Sigmoid colon (tissue), 4 donors: ENCODE data around the gene ZNF521.

Experiments used
- EP300 ChIP-seq, 4 donors: sonication (generic); formaldehyde crosslinking; IDR thresholded peaks; one replicate each; pipeline ENCODE4 v1.6.1; 2017; ENCODE audit warnings: antibody characterized with exemption in 4 of 4
- POLR2A ChIP-seq, 2 donors: fragments of 450-650 bp; IDR thresholded peaks; one replicate each; pipeline ENCODE4 v1.6.1; 2016; ENCODE audit warnings: antibody characterized with exemption in 2 of 2, mild to moderate bottlenecking in 2 of 2, moderate library complexity in 2 of 2
- POLR2AphosphoS5 ChIP-seq, 4 donors: sonication (generic); formaldehyde crosslinking; IDR thresholded peaks; one replicate each; pipeline ENCODE4 v1.6.1; 2017; ENCODE audit warnings: antibody characterized with exemption in 4 of 4
- TF ChIP-seq, protein P1 (sequence below), 4 experiments: fragments of 450-650 bp in 3 of 4; fragments of 200-600 bp in 1 of 4; IDR thresholded peaks; one replicate each; pipeline ENCODE4 v1.5.1; 2016 to 2019; ENCODE audit warnings: antibody characterized with exemption in 4 of 4, mild to moderate bottlenecking in 3 of 4, moderate library complexity in 2 of 4

DNA sequence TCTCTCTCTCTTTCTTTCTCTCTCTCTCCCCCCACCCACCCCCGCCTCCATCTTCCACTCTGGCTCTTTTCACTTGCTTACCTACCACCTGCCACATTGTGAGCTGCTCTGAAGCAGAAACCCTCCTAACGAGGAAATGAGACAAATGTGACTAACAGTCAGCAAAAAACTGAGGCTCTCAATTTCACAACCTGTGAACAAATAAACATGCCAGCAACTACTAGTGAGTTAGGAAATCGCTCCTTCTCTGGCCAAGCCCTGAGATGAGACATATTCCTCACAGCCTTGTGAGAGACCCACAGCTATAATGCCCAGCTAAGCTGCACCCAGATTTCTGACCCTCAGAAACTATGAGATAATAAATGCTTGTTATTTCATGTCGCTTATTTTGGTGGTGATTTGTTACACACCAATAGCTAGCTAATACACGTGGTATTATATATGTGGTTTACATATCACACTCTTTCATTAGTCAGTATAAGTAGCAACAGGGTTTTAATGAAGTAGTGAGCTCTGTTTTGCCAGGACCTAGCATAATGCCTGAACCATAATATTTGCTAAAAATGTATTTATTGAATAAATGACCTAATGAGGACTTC, 8.4 kb upstream of the ZNF521 start:
- TF ChIP-seq, protein P1, sequence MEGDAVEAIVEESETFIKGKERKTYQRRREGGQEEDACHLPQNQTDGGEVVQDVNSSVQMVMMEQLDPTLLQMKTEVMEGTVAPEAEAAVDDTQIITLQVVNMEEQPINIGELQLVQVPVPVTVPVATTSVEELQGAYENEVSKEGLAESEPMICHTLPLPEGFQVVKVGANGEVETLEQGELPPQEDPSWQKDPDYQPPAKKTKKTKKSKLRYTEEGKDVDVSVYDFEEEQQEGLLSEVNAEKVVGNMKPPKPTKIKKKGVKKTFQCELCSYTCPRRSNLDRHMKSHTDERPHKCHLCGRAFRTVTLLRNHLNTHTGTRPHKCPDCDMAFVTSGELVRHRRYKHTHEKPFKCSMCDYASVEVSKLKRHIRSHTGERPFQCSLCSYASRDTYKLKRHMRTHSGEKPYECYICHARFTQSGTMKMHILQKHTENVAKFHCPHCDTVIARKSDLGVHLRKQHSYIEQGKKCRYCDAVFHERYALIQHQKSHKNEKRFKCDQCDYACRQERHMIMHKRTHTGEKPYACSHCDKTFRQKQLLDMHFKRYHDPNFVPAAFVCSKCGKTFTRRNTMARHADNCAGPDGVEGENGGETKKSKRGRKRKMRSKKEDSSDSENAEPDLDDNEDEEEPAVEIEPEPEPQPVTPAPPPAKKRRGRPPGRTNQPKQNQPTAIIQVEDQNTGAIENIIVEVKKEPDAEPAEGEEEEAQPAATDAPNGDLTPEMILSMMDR (IDR thresholded peaks at IDR 0.05): no peak
- no peak for TF ChIP-seq POLR2AphosphoS5 (IDR thresholded peaks at IDR 0.05)
- TF ChIP-seq EP300 (IDR thresholded peaks at IDR 0.05): no peak
- no peak for TF ChIP-seq POLR2A (IDR thresholded peaks at IDR 0.05)
